EH (cell line): ENCODE data around the gene RTN1.

Experiments
- DNase-seq: peaks from one replicate; pipeline ENCODE4 v3.0.0-alpha.2; 2015; ENCODE audit warnings: low read depth

RTN1 gene

DNA sequence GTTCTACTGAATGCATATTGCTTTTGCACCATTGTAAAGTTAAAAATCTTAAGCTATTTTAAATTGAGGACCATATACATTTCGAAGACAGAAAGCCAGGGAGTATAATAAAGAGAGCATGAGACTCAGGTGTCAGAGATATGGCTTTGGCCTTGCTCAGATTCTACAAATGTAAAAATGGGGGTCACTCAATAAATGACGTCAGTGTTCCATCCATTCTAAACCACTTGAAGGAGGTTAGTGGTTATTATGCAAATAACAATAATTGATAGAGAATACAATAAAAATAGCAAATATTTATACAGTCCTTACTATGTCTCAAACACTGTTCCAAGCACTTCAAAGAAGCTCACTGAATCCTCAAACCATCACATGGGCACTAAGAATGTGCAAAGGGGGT, 20.1 kb downstream of the RTN1 start:
- DNase-seq = no peak

DNA sequence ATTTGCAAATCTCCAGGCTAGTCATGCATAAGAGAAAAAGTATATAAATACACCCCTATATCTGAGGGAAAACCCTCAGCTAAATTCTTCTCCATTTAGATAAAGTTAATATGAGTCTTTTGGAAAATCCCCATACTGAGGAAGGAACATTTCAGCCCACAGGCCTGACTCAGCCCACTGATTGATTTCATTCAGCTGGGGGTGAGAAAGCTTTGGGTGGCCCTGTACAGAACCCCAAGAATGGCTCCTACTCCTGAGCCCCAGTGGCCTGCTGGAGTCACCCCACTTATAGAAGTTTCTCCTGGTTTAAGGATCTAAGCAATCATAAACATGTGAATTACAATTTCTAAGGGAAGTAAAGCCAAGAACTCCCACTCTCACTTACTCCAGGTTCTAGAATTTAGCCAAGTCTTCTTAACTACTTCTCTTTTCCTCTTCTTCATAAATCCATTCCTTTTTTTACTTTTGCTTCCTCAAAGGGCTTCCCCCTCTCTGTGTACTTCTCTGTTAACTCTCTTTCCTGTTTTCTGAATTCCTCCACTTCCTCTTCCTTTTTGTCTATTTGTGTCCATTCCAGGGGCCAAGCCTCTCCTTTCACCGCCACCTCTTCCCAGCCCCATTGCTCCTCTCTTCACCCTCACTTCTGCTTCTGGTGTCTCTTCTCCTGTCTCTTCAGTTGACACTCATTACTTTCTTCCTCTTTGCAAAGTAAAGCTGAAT, 21.0 kb downstream of the RTN1 start:
- DNase-seq = no peak

DNA sequence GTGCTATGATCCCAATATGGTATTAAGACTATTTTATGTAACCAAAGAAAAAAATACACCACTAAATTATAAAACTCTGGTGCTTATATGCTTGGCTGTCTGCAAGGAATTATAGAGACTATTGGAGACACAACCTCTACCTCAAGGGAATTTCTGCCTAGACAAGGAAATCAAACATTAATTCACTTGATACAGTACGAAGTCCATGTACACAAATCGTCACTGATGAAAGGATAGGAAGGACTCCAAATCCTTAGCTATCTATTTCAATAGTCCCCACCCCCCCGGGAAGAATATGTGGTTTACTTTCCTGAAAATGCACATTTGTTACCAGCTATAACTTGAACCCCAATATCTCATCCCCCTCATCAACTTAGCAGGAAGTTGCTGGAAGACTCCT, 21.9 kb downstream of the RTN1 start:
- no peak for DNase-seq

DNA sequence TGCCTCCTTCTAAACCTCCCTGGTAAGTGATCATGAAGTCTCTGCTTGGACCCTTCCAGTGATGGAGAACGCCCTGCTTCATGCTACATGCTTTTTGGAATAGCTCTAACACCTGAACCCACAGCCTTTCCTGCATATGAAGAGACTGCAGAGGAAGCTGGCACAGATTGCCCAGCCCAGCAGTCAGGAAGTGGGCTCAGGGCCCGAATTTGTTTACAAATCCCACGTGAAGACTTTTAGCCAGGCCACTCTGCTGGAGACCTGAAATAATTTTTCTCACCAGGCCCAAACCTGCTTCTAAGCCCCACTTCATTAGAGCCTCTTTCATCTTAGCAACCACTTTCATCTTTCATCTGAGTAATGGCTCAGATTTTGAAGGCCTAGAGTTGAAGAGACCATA, 22.9 kb downstream of the RTN1 start:
- no peak for DNase-seq

DNA sequence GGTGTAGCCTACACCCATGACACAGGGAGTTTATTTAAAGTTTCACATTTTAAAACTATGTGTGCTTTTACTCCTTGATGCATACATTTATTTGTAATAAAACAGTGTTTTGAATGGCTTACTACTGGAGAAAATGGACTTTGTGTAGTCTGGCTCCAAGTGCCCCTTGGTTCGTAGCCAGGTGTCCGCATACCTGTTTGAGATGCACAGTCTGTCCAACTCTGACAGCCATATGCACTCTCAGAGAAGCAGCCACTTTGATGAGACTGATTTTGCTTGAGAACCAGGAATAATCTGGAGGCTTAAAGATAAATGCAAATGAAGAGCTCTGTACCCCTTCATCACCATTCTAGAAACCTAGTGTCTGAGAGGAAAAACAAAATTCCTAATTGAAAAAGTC, 24.0 kb downstream of the RTN1 start:
- no peak for DNase-seq

DNA sequence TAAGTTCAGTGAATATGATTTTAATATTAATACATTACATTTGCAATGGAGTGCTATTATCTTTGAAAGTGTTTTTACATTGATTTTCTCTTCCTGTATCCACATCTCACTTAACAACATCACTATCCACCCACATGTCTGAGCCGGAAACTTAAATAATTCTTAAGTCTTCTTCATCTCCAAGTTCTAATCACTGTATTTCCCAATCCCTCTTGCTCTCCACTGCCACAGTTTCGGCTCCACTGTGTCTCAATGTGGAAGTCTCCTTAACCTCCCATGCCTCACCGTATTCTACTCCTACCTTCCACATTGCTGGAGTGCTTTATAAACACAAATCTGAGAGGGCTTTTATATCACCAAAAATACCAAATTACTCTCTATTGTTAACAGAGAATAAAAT, 25.3 kb downstream of the RTN1 start:
- no peak for DNase-seq

DNA sequence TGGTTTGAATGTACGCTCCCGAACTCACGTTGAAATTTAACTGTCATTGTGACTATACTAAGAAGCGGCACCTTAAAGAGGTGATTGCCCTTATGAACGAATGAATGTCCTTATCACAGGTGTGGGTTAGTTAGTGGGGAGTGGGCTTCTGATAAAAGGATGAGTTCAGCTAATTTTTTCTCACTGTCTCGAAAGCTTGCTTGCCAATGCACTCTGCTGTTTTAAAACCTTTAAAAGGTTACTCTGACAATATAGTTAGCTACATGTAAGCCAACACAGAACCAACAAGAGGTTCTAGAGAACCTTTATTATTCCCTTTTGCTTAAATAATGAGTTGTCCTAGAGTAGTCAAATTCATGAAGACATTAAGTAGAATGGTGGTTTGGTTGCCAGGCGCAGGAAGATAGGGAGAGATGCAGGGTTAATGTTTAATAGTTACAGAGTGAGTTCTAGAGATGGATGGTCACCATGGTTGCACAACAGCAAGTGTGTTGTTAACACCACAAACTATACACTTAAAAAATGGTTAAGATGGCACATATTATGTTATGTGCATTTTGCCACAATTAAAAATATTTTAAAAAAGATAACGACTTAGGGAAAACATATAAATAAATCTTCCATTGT, 26.3 kb downstream of the RTN1 start:
- DNase-seq = no peak

DNA sequence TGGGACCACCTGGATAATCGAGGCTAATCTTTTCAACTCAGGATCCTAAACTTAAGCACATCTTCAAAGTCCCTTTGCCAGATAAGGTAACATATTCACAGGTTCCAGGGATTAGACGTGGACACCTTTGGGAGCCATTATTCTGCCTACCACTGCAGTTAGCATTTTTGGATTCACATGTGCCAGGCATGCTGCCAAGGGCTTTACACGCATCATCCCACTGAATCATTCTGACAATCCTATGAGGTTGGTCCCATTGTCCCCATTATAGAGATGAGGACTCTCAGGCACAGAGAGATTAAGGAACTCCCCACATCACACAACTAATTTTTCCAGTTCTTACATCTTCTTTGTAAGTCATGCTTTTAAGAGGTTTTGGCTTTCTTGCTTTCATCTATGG, 34.5 kb downstream of the RTN1 start:
- DNase-seq = peak; percentile 3

DNA sequence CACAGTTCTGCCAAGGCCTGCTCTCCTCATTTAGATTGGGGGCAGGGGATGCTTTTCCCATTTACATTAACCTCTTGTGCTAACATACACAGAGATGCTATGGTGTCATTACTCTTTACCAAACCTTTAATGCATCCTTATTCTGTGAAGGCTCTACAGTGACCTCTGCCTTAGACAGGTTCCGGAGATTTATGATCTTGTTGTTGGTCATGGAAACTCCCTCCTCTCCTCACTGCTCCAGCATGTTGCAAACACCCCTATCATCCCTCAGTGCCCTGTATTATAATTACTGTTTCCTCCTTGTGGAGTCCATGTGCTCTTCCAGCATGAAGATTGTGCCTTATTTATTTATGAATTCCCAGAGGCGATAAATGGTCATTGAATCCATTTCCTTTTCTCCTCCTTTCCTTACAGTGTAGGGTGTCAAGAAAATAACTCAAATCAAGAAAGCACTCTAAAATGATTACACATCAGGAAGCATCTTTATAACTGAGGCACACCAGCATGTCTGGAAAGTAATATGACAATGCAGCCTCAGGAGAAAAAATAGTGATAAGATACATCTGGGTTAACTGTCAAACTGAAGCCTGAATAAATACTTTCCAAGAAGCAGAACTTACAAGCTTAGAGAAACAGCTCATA, 37.8 kb downstream of the RTN1 start:
- no peak for DNase-seq

DNA sequence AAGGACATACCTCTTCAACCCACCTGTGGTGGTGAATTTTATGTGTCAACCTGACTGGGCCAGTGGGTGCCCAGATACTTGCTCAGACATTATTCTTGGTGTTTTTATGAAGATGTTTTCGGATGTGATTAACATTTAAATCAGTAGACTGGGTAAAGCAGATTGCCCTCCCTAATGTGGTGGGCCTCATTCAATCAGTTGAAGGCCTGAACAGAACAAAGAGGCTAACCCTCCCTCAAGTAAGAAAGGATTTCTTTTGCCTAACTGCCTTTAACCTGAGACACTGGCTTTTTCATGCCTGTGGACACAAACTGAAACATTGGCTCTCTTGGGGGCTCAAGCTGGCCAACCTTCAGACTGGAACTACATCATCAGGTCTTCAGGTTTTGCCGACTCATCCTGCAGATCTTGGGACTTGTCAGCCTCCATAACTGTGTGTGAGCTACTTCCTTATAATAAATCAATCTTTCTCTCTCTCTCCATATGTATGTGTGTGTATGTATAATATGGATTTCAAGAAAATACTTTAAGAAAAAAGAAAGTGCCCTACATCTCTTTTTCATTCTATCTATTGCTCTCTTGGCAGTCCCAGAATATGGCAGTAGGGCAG, 39.4 kb downstream of the RTN1 start:
- DNase-seq = no peak

DNA sequence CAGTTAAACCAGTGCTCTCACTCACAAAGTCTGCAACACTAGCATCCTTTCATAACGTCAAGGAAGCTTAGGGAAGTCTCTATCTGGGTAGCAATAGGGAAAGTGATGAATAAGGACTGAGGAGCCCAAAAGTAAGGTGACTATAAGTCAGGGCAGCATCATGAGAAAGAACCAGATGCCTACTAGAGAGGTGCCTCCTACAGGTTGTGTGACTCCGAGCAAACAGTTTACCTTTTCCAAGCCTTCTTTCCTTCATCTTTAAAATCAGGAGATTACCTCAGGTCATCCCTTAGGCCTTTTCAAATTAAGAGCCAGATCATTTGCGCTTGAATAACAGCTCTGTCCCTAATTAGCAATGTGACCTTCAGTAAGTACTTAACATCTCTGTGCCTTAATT, 40.2 kb downstream of the RTN1 start:
- no peak for DNase-seq

DNA sequence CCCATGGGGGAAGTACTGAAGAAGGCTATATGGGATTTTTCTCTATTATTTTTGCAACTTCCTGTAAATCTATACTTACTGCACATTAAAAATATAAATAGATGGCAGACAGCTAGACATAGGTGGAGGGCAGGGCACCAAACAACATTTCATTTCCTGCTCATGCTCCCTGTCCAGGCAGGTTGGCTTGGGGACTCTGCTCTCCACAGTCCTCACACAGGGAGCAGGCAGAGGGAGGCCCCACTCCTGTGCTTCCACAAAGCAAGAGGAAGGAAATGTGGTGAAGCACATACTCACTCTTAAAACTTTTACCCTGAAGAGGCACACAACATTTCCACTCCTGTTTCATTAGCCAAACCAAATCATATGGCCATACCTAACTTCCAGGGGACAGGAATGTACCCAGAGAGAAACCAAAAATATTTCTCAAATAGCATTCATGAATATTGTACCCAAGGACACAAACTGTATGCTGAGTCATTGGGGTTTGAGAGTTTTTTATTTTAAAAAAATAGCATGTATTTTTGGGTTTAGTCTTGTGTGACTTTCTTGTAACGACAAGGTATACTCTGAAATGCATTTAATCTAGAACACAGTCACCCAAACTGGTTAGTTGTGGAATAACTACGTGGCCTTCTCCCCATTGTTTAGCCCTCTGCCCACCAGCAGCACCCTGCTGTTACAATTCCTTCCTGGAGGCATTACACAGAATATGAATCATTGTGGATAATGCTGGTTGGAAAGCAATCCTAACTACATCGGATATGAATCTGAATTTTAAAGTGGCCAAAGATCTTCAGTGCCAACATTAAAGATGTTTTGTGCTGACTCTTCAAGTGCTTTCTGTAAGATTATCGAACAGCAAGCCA, 40.9 kb downstream of the RTN1 start:
- DNase-seq = peak; percentile 1

DNA sequence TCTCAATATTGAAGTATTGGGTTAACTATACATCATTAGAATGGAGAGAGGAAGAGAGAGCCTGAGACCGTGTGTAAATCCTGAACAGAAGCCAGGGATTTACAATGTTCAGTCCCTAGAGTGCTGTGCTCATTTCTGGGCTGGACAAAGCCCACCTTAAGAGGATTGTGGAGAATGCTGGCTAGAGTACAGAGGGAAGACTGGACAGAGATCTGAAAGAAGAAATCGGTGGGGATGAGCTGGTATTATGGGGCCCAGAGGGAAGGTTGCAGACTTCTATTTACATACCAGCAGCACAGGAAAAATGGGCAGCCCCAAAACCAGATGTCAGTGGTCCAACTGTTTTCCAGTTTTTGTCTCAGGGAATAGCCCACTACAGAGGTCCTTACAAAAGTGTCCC, 42.3 kb downstream of the RTN1 start:
- no peak for DNase-seq

DNA sequence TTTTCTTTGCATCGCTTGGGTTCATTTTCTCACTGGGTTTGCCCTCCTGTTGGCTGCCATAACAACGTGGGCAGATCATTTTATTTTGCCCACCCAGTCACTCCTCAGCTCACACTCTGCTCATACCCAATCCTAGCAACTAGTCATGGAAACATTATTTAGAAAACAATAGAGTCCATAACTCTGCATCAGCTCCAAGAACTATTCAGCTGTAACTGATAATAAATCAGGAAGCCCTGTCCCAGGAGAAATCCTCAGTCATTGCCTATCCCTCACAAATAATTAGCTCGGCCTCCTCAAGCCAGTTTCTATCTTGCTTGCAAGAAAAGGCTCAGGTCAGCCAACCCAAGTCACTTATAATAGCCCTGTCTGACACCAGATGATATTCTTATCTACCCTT, 43.2 kb downstream of the RTN1 start:
- no peak for DNase-seq

DNA sequence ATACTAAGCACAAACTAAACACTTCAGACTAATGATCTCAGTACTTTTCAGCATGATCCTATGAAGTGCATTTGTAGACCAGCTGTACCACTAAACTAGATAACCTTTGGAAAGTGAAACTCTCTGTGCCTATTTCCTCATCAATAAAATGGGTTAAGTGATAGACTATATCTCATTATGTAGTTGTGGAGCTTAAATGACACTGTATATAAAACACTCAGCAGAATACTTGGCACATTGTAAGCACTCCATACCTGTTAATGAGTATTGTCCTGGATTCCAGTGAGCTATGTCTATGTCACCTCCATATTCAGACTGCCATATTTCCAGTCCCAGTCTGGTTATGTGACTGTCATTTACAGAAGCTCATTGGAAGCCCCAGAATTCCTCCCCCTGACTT, 44.4 kb downstream of the RTN1 start:
- no peak for DNase-seq

DNA sequence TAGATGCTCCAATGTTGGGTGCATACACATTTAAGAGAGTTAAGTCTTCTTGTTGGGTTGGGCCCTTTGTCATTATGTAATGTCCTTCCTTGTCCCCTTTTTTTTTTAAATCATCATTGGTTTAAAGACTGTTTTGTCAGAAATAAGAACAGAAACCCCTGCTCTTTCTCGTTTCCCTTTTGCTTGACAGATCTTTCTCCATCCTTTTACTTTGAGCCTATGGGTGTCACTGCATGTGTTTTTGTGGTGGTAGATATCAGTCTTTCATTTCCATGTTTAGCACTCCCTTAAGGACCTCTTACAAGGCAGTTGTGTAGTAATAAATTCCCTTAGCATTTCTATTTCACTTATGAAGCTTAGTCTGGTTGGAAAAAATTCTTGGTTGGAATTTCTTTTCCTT, 47.4 kb downstream of the RTN1 start:
- DNase-seq = no peak

DNA sequence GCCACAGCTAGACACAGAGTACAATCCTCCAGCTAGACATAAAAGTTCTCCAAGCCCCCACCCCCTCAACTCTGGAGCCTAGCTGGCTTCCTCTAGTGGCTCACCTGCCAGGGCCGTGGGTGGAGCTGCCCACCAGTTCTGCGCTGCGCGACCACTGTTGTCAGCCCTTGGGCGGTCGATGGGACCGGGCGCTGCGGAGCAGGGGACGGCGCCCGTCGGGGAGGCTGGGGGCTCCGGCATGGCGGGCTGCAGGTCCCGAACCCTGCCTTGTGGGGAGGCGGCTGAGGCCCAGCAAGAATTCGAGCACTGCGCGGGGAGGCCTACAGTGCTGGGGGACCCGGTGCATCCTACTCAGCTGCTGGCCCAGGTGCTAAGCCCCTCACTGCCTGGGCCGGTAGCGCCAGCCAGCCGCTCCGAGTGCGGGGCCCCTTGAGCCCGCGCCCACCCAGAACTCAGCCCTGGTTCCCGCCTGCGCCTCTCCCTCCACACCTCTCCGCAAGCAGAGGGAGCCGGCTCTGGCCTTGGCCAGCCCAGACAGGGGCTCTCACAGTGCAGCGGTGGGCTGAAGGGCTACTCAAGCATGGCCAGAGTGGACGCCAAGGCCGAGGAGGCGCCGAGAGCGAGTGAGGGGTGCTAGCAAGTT, 51.0 kb downstream of the RTN1 start:
- DNase-seq = no peak

DNA sequence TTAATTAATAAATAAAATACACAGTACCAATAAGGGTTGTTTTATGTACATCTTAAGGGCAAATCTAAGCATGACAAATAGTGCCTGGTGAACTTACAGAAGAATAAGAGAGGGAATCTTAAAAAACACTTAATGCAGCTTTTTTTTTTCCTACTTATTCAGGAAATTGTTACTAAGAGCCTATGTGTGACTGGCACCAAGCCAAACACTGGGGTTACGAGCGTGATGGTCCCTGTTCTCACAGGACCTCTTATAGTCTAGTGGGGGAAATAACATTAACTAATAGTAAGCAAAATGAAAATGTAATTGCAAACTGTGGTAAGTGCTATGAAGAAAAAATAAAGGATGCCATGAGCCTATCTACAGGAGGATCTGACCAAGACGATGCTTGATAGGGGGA, 53.6 kb downstream of the RTN1 start:
- no peak for DNase-seq

DNA sequence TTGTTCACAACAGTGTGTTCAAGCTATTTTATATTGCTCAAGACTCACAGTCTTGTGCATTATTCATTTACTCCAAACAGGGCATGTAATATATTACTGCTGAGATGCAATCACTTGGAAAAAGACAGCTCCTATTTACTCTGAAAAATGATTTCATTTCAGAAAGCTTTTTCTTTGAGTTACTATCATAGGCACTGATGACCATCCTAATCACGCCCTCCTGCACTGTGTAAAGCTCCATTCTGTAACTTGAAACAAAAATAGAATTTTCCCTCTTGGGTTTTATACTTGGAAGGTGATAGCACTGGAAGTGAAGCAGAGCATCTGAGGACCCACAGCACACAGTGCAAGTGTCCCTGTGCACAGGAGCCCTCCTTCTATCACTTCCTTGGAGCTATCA, 55.6 kb downstream of the RTN1 start:
- DNase-seq = no peak

DNA sequence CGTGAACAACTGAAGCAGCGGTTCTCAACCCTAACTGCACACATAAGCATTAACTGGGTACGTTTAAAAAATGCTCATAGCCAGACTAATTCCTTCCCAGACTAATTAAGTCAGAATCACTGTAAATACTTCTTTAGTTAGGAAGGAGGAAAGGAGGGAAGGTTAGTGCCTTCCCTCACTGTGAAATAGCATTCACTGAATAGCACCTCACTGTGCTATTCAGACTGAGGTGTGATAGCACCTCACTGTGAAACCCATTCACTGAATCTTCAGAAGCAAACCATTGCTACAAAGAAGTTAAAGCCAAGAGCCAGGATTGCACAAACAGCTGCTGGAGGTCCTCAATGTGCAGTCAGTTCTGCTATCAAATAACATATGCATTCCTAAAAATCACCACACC, 58.8 kb downstream of the RTN1 start:
- no peak for DNase-seq

DNA sequence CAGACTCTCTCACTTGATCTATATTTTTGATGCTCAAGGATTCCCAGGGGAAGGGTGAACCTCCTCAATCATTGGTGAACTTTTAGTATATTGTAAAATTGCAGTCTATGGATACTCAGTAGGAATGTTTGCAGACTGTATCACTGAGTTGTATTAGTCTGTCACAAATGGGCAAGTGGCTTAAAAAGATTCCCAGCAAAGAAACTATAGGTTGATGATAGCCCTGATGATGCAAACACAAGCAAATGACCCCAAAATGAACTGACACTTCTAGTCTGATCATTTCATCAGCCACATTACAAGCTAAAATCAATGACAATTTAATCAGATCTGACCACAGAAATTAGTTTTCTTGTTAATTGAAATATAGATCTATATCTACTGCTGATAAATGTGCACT, 59.5 kb downstream of the RTN1 start:
- no peak for DNase-seq

DNA sequence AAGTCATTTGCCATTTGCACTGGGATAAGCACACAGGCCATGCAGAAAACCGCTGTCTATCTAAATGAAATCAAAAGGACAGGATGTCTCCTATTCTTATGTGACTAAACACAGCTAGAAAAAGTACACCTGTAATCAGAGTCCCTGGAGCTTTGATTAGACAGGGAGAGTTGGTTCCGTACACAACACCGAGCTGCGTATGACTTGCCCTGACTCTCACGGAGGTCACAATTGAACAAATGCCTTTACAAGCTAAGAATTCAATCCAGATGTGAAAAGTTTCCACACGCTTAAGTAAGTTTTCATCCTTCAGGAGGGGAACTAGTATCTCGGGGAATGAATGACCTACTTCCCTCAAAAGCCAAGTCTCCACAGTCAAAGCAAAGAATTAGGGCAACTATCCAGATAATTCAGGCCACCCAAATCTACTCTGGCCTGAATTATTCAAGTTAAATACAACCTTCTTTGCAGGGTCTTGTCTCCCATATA, 67.5 kb downstream of the RTN1 start:
- DNase-seq = no peak
